Activated naive CD4-positive, alpha-beta T cell treated with anti-CD3 and anti-CD28 coated beads, Interleukin-2, amount 10 ng/mL, durations not matched to agents 7 days and 5 days (primary cell): ENCODE results near the gene ARL6IP5.

Experiments
- CTCF ChIA-PET: fragments of 350-600 bp; sonication (Branson Sonifier 250); formaldehyde crosslinking; loops from one replicate; lab custom pipeline; 2021; ENCODE audit warnings: antibody characterized with exemption; lab: Charles Lee
- DNase-seq: peaks from one replicate; pipeline ENCODE4 v3.0.0-alpha.2; 2020
- H3K27ac Mint-ChIP-seq: one replicate; pipeline ENCODE4 v1.8.0; 2021; ENCODE audit warnings: mild to moderate bottlenecking, moderate library complexity, mixed read lengths
- H3K27me3 Mint-ChIP-seq: one replicate; pipeline ENCODE4 v1.8.0; 2021; ENCODE audit warnings: mild to moderate bottlenecking, mixed read lengths
- H3K36me3 Mint-ChIP-seq: one replicate; pipeline ENCODE4 v1.8.0; 2021; ENCODE audit warnings: mixed read lengths
- H3K4me1 Mint-ChIP-seq: one replicate; pipeline ENCODE4 v1.8.0; 2021; ENCODE audit warnings: mixed read lengths
- H3K4me3 Mint-ChIP-seq: one replicate; pipeline ENCODE4 v1.8.0; 2021; ENCODE audit warnings: mild to moderate bottlenecking, moderate library complexity, mixed read lengths
- H3K9me3 Mint-ChIP-seq: one replicate; pipeline ENCODE4 v1.8.0; 2021; ENCODE audit warnings: mixed read lengths

The ARL6IP5 gene

GRCh38 chr3:69129531-69129930 lies 44.8 kb downstream of the ARL6IP5 start:
- no peaks in the 10 kb centered on the region for H3K9me3 Mint-ChIP-seq
- H3K36me3 Mint-ChIP-seq: no peaks in the 10 kb centered on the region
- H3K27me3 Mint-ChIP-seq: peaks cover 9% of the 10 kb centered on the region
- CTCF ChIA-PET: interaction anchor here (1.5 kb wide), 1 partner anchor 280 kb away, joined by 4 read pairs; no protein-coding TSS in a partner anchor
- no peak overlapping the region for H3K27ac Mint-ChIP-seq
- no peak overlapping the region for H3K4me3 Mint-ChIP-seq
- H3K4me1 Mint-ChIP-seq: no peaks in the 10 kb centered on the region
- DNase-seq: no peak

- CTCF ChIA-PET: interaction anchor here (2.1 kb wide), 1 partner anchor 10 kb away, joined by 8 read pairs; no protein-coding TSS in a partner anchor
- no peaks in the 10 kb centered on the region for H3K36me3 Mint-ChIP-seq
- no peaks in the 10 kb centered on the region for H3K9me3 Mint-ChIP-seq
- DNase-seq: no peak
- H3K27ac Mint-ChIP-seq: no peak overlapping the region
- H3K4me1 Mint-ChIP-seq: no peaks in the 10 kb centered on the region
- no peak overlapping the region for H3K4me3 Mint-ChIP-seq
- H3K27me3 Mint-ChIP-seq: peaks cover 5% of the 10 kb centered on the region
Observed at GRCh38 chr3:69130689-69131088, 46.0 kb downstream of the ARL6IP5 start.

GRCh38 chr3:69137005-69137404 lies 52.3 kb downstream of the ARL6IP5 start:
- no peak for DNase-seq
- Mint-ChIP-seq H3K27me3 (peaks cover 18% of the 10 kb centered on the region), H3K36me3 (no peaks in the 10 kb centered on the region), H3K9me3 (no peaks in the 10 kb centered on the region), H3K4me3 (no peak overlapping the region), H3K27ac (no peak overlapping the region), H3K4me1 (no peaks in the 10 kb centered on the region)
- CTCF ChIA-PET: no interaction called here

- H3K36me3 Mint-ChIP-seq: no peaks in the 10 kb centered on the region
Observed at GRCh38 chr3:69137412-69137811, 52.7 kb downstream of the ARL6IP5 start.

DNA sequence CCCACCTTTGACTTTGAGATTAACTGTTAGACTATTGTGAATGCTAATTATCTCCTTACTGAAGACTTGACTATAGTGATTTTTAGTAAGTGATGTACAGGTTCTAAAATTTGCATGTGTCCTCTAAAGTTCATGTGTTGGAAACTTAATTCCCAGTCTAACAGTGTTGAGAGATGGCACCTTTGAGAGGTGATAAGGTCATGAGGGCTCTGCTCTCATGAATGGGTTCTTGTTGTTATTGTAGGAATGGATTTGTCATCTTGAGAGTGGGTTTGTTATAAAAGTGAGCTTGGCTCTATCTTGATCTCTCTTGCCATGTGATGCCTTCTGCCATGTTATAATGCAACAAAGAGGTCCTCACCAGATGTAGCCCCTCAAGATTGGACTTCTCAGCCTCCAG lies 56.6 kb downstream of the ARL6IP5 start:
- Mint-ChIP-seq H3K36me3 (no peaks in the 10 kb centered on the region), H3K4me1 (no peaks in the 10 kb centered on the region), H3K27me3 (peaks cover 22% of the 10 kb centered on the region), H3K27ac (no peak overlapping the region), H3K9me3 (no peaks in the 10 kb centered on the region), H3K4me3 (no peak overlapping the region)
- CTCF ChIA-PET: interaction anchor here (1.3 kb wide), 1 partner anchor 20 kb away, joined by 4 read pairs; no protein-coding TSS in a partner anchor
- no peak for DNase-seq

More at GRCh38 chr3:69137412-69137811, 52.7 kb downstream of the ARL6IP5 start:
- no peaks in the 10 kb centered on the region for H3K9me3 Mint-ChIP-seq
- CTCF ChIA-PET: no interaction called here
- H3K27ac Mint-ChIP-seq: no peak overlapping the region
- peaks cover 18% of the 10 kb centered on the region for H3K27me3 Mint-ChIP-seq
- no peak for DNase-seq
- H3K4me1 Mint-ChIP-seq: no peaks in the 10 kb centered on the region
- H3K4me3 Mint-ChIP-seq: no peak overlapping the region

- peaks cover 15% of the 10 kb centered on the region for H3K27me3 Mint-ChIP-seq
- H3K4me1 Mint-ChIP-seq: no peaks in the 10 kb centered on the region
- no peak overlapping the region for H3K27ac Mint-ChIP-seq
- H3K4me3 Mint-ChIP-seq: no peak overlapping the region
- CTCF ChIA-PET: interaction anchor here (0.7 kb wide), 1 partner anchor 159 kb away, joined by 3 read pairs; no protein-coding TSS in a partner anchor
- H3K9me3 Mint-ChIP-seq: no peaks in the 10 kb centered on the region
- H3K36me3 Mint-ChIP-seq: no peaks in the 10 kb centered on the region
- DNase-seq: no peak
Observed at GRCh38 chr3:69142090-69142489, 57.4 kb downstream of the ARL6IP5 start.

GRCh38 chr3:69142797-69143454 lies 58.2 kb downstream of the ARL6IP5 start:
- Mint-ChIP-seq H3K36me3 (no peaks in the 10 kb centered on the region), H3K4me3 (no peak overlapping the region), H3K27me3 (peaks cover 11% of the 10 kb centered on the region), H3K27ac (no peak overlapping the region), H3K4me1 (no peaks in the 10 kb centered on the region), H3K9me3 (no peaks in the 10 kb centered on the region)
- no peak for DNase-seq
- CTCF ChIA-PET: interaction anchor here (0.7 kb wide), 1 partner anchor 158 kb away, joined by 3 read pairs; no protein-coding TSS in a partner anchor

DNA sequence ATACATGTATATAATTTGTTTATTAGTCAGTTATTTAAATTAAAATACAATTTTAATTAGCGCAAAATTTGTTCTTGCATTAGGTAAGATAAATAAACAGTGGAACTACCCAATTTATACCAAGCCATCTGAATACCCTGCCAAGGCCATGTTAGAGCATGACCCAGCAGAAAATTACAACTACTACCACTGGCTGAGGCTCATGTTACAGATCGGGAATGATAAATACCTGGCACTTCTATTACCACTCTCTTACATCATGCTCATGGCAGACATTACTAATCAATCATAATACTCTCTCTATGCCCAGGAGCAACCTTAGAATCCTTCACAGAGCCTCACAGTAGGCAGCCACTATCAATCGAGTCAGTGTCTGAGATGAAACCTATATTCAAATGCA lies 58.9 kb downstream of the ARL6IP5 start:
- CTCF ChIA-PET: no interaction called here

GRCh38 chr3:69144631-69145245 lies 60.0 kb downstream of the ARL6IP5 start:
- Mint-ChIP-seq H3K27ac (no peak overlapping the region), H3K4me1 (no peaks in the 10 kb centered on the region), H3K36me3 (no peaks in the 10 kb centered on the region), H3K27me3 (peaks cover 11% of the 10 kb centered on the region), H3K4me3 (no peak overlapping the region), H3K9me3 (no peaks in the 10 kb centered on the region)
- DNase-seq: no peak
- CTCF ChIA-PET: no interaction called here

More for the DNA sequence above, 58.9 kb downstream of the ARL6IP5 start:
- no peak overlapping the region for H3K27ac Mint-ChIP-seq
- H3K4me1 Mint-ChIP-seq: no peaks in the 10 kb centered on the region
- no peak for DNase-seq
- H3K4me3 Mint-ChIP-seq: no peak overlapping the region
- no peaks in the 10 kb centered on the region for H3K9me3 Mint-ChIP-seq
- H3K27me3 Mint-ChIP-seq: peaks cover 11% of the 10 kb centered on the region
- no peaks in the 10 kb centered on the region for H3K36me3 Mint-ChIP-seq

DNA sequence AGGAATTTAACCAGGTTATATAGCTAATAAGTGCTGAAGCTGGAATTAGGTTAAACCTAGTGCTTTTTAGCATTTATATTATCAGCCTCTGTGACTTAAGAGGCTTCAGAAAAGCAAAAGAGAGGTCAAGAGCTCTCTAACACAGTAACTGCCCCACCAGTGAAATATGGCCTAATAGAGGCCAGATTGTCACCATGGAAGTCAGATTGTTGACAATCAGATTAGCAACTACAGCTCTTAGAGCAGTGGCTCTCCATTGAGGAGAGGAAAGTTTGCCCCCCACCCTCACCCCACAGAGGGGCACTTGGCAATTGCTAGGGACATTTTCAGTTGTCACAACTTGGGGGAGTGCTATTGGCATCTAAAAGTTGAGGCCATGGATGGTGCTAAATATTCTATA lies 61.0 kb downstream of the ARL6IP5 start:
- Mint-ChIP-seq H3K4me1 (no peaks in the 10 kb centered on the region), H3K36me3 (no peaks in the 10 kb centered on the region)

DNA sequence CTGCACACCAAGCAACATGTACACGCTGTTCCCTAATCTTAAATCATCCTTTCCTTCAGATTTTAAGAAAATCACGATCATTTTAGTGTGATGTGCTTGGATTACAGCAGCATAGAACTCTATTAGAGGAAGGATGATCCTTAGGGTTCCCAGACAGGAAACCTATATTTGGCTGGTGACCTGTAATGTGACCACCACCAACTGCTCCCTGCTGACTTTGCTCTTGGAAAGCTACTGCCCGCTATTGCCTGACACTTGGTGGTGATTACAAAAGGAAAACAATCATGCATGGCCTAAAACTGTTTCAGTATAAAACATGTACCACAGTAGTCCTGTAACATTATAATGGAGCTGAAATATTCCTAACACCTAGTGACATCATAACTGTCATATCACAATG lies 64.8 kb downstream of the ARL6IP5 start:
- Mint-ChIP-seq H3K27me3 (peaks cover 10% of the 10 kb centered on the region), H3K27ac (no peak overlapping the region), H3K4me1 (no peaks in the 10 kb centered on the region), H3K9me3 (no peaks in the 10 kb centered on the region), H3K4me3 (no peak overlapping the region), H3K36me3 (no peaks in the 10 kb centered on the region)
- CTCF ChIA-PET: interaction anchor here (1.6 kb wide), 1 partner anchor 28 kb away, joined by 4 read pairs; no protein-coding TSS in a partner anchor
- DNase-seq: no peak

More for the DNA sequence above, 61.0 kb downstream of the ARL6IP5 start:
- no peaks in the 10 kb centered on the region for H3K9me3 Mint-ChIP-seq
- H3K4me3 Mint-ChIP-seq: no peak overlapping the region
- H3K27me3 Mint-ChIP-seq: peaks cover 6% of the 10 kb centered on the region
- CTCF ChIA-PET: interaction anchor here (1.1 kb wide), 1 partner anchor 12 kb away, joined by 3 read pairs; no protein-coding TSS in a partner anchor
- H3K27ac Mint-ChIP-seq: no peak overlapping the region
- no peak for DNase-seq
